ENCODE measurements around the gene GTF2F1. TPM values are rescaled to one million over a fixed set of nuclear protein-coding genes. Genes with fewer than 3 reads are reported as not detected.

Gene GTF2F1
- total and polyA plus RNA-seq, 9 of the 15 experiments (the other 6 are each of a cell fraction or from before 2014, with no cell fraction given): 4.7 to 75.4 (median 68.4) TPM

GRCh38 chr19:6425732-6426620 lies 33.0 kb upstream of the GTF2F1 start (continued):
- TF ChIP-seq, protein P1, sequence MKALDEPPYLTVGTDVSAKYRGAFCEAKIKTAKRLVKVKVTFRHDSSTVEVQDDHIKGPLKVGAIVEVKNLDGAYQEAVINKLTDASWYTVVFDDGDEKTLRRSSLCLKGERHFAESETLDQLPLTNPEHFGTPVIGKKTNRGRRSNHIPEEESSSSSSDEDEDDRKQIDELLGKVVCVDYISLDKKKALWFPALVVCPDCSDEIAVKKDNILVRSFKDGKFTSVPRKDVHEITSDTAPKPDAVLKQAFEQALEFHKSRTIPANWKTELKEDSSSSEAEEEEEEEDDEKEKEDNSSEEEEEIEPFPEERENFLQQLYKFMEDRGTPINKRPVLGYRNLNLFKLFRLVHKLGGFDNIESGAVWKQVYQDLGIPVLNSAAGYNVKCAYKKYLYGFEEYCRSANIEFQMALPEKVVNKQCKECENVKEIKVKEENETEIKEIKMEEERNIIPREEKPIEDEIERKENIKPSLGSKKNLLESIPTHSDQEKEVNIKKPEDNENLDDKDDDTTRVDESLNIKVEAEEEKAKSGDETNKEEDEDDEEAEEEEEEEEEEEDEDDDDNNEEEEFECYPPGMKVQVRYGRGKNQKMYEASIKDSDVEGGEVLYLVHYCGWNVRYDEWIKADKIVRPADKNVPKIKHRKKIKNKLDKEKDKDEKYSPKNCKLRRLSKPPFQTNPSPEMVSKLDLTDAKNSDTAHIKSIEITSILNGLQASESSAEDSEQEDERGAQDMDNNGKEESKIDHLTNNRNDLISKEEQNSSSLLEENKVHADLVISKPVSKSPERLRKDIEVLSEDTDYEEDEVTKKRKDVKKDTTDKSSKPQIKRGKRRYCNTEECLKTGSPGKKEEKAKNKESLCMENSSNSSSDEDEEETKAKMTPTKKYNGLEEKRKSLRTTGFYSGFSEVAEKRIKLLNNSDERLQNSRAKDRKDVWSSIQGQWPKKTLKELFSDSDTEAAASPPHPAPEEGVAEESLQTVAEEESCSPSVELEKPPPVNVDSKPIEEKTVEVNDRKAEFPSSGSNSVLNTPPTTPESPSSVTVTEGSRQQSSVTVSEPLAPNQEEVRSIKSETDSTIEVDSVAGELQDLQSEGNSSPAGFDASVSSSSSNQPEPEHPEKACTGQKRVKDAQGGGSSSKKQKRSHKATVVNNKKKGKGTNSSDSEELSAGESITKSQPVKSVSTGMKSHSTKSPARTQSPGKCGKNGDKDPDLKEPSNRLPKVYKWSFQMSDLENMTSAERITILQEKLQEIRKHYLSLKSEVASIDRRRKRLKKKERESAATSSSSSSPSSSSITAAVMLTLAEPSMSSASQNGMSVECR (CRISPR knock-in tag; IDR thresholded peaks at IDR 0.05): no peak
- TF ChIP-seq ELF4 (CRISPR knock-in tag; IDR thresholded peaks at IDR 0.05): no peak
- no peak for TF ChIP-seq CAMTA2 (CRISPR knock-in tag; conservative IDR thresholded peaks at IDR 0.05)
- TF ChIP-seq ZNF253 (CRISPR knock-in tag; conservative IDR thresholded peaks at IDR 0.05): no peak
- TF ChIP-seq, protein P2, sequence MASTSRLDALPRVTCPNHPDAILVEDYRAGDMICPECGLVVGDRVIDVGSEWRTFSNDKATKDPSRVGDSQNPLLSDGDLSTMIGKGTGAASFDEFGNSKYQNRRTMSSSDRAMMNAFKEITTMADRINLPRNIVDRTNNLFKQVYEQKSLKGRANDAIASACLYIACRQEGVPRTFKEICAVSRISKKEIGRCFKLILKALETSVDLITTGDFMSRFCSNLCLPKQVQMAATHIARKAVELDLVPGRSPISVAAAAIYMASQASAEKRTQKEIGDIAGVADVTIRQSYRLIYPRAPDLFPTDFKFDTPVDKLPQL (IDR thresholded peaks at IDR 0.05; ENCODE audit: extremely low read depth, insufficient read length): no peak
- TF ChIP-seq RBBP5 (IDR thresholded peaks at IDR 0.05; ENCODE audit: borderline replicate concordance, insufficient read depth, low read length, poor library complexity, severe bottlenecking): peak; percentile 9
- TF ChIP-seq BRF2 (IDR thresholded peaks at IDR 0.05; ENCODE audit: borderline replicate concordance, insufficient read depth, insufficient read length): no peak
- no peak for TF ChIP-seq TCF7 (IDR thresholded peaks at IDR 0.05; ENCODE audit: borderline replicate concordance)
- peak in 1 of 2 experiments; percentile 70; a peak in 1 of 3 replicates for TF ChIP-seq CBX3 (IDR thresholded peaks at IDR 0.05; ENCODE audit: borderline replicate concordance in 1 of 2, low read length in 2 of 2)
- no peak for TF ChIP-seq MEIS2 (IDR thresholded peaks at IDR 0.05; ENCODE audit: partially characterized antibody)
- TF ChIP-seq SIN3B (IDR thresholded peaks at IDR 0.05; ENCODE audit: low read depth): no peak
- TF ChIP-seq, protein P3, sequence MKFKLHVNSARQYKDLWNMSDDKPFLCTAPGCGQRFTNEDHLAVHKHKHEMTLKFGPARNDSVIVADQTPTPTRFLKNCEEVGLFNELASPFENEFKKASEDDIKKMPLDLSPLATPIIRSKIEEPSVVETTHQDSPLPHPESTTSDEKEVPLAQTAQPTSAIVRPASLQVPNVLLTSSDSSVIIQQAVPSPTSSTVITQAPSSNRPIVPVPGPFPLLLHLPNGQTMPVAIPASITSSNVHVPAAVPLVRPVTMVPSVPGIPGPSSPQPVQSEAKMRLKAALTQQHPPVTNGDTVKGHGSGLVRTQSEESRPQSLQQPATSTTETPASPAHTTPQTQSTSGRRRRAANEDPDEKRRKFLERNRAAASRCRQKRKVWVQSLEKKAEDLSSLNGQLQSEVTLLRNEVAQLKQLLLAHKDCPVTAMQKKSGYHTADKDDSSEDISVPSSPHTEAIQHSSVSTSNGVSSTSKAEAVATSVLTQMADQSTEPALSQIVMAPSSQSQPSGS (CRISPR knock-in tag; IDR thresholded peaks at IDR 0.05): no peak
- no peak for TF ChIP-seq MEF2A (IDR thresholded peaks at IDR 0.05; ENCODE audit: control insufficient read depth, low read depth, low read length)
- TF ChIP-seq ZNF780A (CRISPR knock-in tag; IDR thresholded peaks at IDR 0.05): no peak
- TF ChIP-seq, protein P4, sequence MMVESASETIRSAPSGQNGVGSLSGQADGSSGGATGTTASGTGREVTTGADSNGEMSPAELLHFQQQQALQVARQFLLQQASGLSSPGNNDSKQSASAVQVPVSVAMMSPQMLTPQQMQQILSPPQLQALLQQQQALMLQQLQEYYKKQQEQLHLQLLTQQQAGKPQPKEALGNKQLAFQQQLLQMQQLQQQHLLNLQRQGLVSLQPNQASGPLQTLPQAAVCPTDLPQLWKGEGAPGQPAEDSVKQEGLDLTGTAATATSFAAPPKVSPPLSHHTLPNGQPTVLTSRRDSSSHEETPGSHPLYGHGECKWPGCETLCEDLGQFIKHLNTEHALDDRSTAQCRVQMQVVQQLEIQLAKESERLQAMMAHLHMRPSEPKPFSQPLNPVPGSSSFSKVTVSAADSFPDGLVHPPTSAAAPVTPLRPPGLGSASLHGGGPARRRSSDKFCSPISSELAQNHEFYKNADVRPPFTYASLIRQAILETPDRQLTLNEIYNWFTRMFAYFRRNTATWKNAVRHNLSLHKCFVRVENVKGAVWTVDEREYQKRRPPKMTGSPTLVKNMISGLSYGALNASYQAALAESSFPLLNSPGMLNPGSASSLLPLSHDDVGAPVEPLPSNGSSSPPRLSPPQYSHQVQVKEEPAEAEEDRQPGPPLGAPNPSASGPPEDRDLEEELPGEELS (CRISPR knock-in tag; IDR thresholded peaks at IDR 0.05; ENCODE audit: borderline replicate concordance): no peak
- peak; percentile 77 for TF ChIP-seq ZNF589 (CRISPR knock-in tag; IDR thresholded peaks at IDR 0.05; ENCODE audit: low read depth)
- no peak for TF ChIP-seq ZKSCAN1 (IDR thresholded peaks at IDR 0.05; ENCODE audit: low read depth, low read length)

All from K562 (cell line).